HEK293T (cell line): ENCODE data around the gene HTR2C.
"Not testable (repeated sequence)": the region's sequence is repeated elsewhere in the genome, so short reads cannot be mapped to it uniquely, and the experiment has no call there.

Source experiments
- CTCF ChIA-PET: fragments of 350-600 bp; formaldehyde crosslinking; extraction: SDS; loops from one replicate; lab custom pipeline; 2021; ENCODE audit warnings: antibody characterized with exemption, inconsistent platforms; lab: Yijun Ruan, JAX
- POLR2A ChIA-PET: fragments of 350-600 bp; formaldehyde crosslinking; extraction: SDS; loops from one replicate; lab custom pipeline; 2020; ENCODE audit warnings: antibody characterized with exemption, inconsistent platforms; lab: Yijun Ruan, JAX
- DNase-seq: peaks from one replicate; pipeline ENCODE4 v3.0.0; 2012; ENCODE audit warnings: mixed read lengths; ENCODE audit errors: extremely low spot score
- ARNT ChIP-seq: fragments of 450-650 bp; IDR thresholded peaks from 2 replicates; pipeline ENCODE4 v1.6.1; 2017; ENCODE audit warnings: mild to moderate bottlenecking
- BHLHE40 ChIP-seq: fragments of 450-650 bp; IDR thresholded peaks from 2 replicates; pipeline ENCODE4 v1.6.1; 2016; ENCODE audit warnings: mild to moderate bottlenecking, moderate library complexity, borderline replicate concordance
- CTBP1 ChIP-seq: fragments of 450-650 bp; IDR thresholded peaks from 2 replicates; pipeline ENCODE4 v1.6.1; 2016; ENCODE audit warnings: borderline replicate concordance
- ELF4 ChIP-seq: fragments of 450-650 bp; IDR thresholded peaks from 2 replicates; pipeline ENCODE4 v1.6.1; 2017; ENCODE audit warnings: antibody characterized with exemption
- FOXA1 ChIP-seq: fragments of 450-650 bp; IDR thresholded peaks from 2 replicates; pipeline ENCODE4 v1.6.1; 2016; ENCODE audit warnings: mild to moderate bottlenecking
- FOXK2 ChIP-seq: fragments of 450-650 bp; IDR thresholded peaks from 2 replicates; pipeline ENCODE4 v1.6.1; 2016; ENCODE audit warnings: mild to moderate bottlenecking
- FOXM1 ChIP-seq: fragments of 450-650 bp; IDR thresholded peaks from 2 replicates; pipeline ENCODE4 v1.6.1; 2017; ENCODE audit warnings: mild to moderate bottlenecking, borderline replicate concordance
- L3MBTL2 ChIP-seq: fragments of 450-650 bp; conservative IDR thresholded peaks from 2 replicates; pipeline ENCODE4 v1.6.1; 2016; ENCODE audit warnings: mild to moderate bottlenecking
- LEF1 ChIP-seq: fragments of 450-650 bp; IDR thresholded peaks from 2 replicates; pipeline ENCODE4 v1.6.1; 2017; ENCODE audit warnings: mild to moderate bottlenecking, borderline replicate concordance
- NFRKB ChIP-seq: fragments of 450-650 bp; IDR thresholded peaks from 2 replicates; pipeline ENCODE4 v1.6.1; 2016; ENCODE audit warnings: mild to moderate bottlenecking, moderate library complexity
- PKNOX1 ChIP-seq: fragments of 450-650 bp; IDR thresholded peaks from 2 replicates; pipeline ENCODE4 v1.6.1; 2016
- SP1 ChIP-seq: fragments of 450-650 bp; IDR thresholded peaks from 2 replicates; pipeline ENCODE4 v1.6.1; 2017
- SUZ12 ChIP-seq: fragments of 450-650 bp; IDR thresholded peaks from 2 replicates; pipeline ENCODE4 v1.6.1; 2016; ENCODE audit warnings: mild to moderate bottlenecking
- TARDBP ChIP-seq: fragments of 450-650 bp; IDR thresholded peaks from 2 replicates; pipeline ENCODE4 v1.6.1; 2016
- ZNF384 ChIP-seq: fragments of 450-650 bp; IDR thresholded peaks from 2 replicates; pipeline ENCODE4 v1.6.1; 2016

The HTR2C gene

GRCh38 chrX:114906984-114907510 is 323.2 kb downstream of the HTR2C start:
- POLR2A ChIA-PET, result no interaction called here
- DNase-seq, result no peak
- TF ChIP-seq SP1 (no peak), BHLHE40 (no peak), PKNOX1 (no peak), ZNF384 (no peak), NFRKB (no peak), TARDBP (no peak), ARNT (no peak)
- CTCF ChIA-PET, result interaction anchor here (0.6 kb wide), 1 partner anchor 416 kb away, joined by 3 read pairs; no protein-coding TSS in a partner anchor

GRCh38 chrX:114924423-114924822 is 340.5 kb downstream of the HTR2C start:
- POLR2A ChIA-PET, result no interaction called here
- CTCF ChIA-PET, result interaction anchor here (0.7 kb wide), 1 partner anchor 1020 kb away, joined by 3 read pairs; no protein-coding TSS in a partner anchor

GRCh38 chrX:114924856-114925255 is 341.0 kb downstream of the HTR2C start:
- POLR2A ChIA-PET, result no interaction called here
- CTCF ChIA-PET, result interaction anchor here (0.7 kb wide), 1 partner anchor 1020 kb away, joined by 3 read pairs; no protein-coding TSS in a partner anchor
- no peak for DNase-seq
- no peak for TF ChIP-seq ELF4
- no peak for TF ChIP-seq BHLHE40
- no peak for TF ChIP-seq FOXK2
- no peak for TF ChIP-seq ARNT
- no peak for TF ChIP-seq TARDBP
- no peak for TF ChIP-seq SUZ12
- TF ChIP-seq FOXM1, result no peak
- no peak for TF ChIP-seq PKNOX1
- no peak for TF ChIP-seq SP1
- no peak for TF ChIP-seq CTBP1
- no peak for TF ChIP-seq FOXA1

More at GRCh38 chrX:114924423-114924822, 340.5 kb downstream of the HTR2C start:
- TF ChIP-seq BHLHE40 (no peak), CTBP1 (no peak), L3MBTL2 (no peak), FOXA1 (no peak), FOXK2 (no peak), SUZ12 (no peak), SP1 (no peak), NFRKB (no peak), FOXM1 (no peak), PKNOX1 (no peak), ELF4 (no peak)
- no peak for DNase-seq

GRCh38 chrX:114930227-114930626 is 346.3 kb downstream of the HTR2C start:
- DNase-seq, result no peak
- no peak for TF ChIP-seq LEF1
- TF ChIP-seq BHLHE40, result no peak
- no peak for TF ChIP-seq SUZ12
- TF ChIP-seq NFRKB, result no peak
- no peak for TF ChIP-seq ZNF384
- TF ChIP-seq ARNT, result no peak
- POLR2A ChIA-PET, result no interaction called here
- CTCF ChIA-PET, result no interaction called here

- CTCF ChIA-PET, result no interaction called here
- TF ChIP-seq FOXM1 (no peak), PKNOX1 (no peak), L3MBTL2 (no peak), ELF4 (no peak), BHLHE40 (no peak), TARDBP (no peak), ZNF384 (no peak)
- DNase-seq, result no peak
- POLR2A ChIA-PET, result no interaction called here
Observed at GRCh38 chrX:114932550-114932949, 348.7 kb downstream of the HTR2C start.

GRCh38 chrX:114933291-114933690 is 349.4 kb downstream of the HTR2C start:
- POLR2A ChIA-PET, CTCF ChIA-PET: not testable (repeated sequence)

GRCh38 chrX:114937090-114937489 is 353.2 kb downstream of the HTR2C start:
- POLR2A ChIA-PET, DNase-seq, CTCF ChIA-PET: not testable (repeated sequence)

More at GRCh38 chrX:114933291-114933690, 349.4 kb downstream of the HTR2C start:
- not testable (repeated sequence) for DNase-seq
